HepG2 (cell line): Measurements from ENCODE around the gene TMEM256. TPM values are rescaled to one million over a fixed set of nuclear protein-coding genes. Genes with fewer than 3 reads are reported as not detected.

Source experiments
- ATAC-seq: fragments of 200-7000 bp; cut with Tn5 transposase; 3 replicates; pipeline ENCODE4 v1.9.1; 2020; ENCODE audit warnings: mild to moderate bottlenecking, moderate library complexity
- BruUV-seq: library from RNA; stranded (reverse); fragments of 400-500 nt; replicated peaks from 2 replicates; lab custom pipeline; 2021; lab: Mats Ljungman, UMichigan
- CTCF ChIA-PET: fragments of 300-600 bp; formaldehyde crosslinking; extraction: SDS; loops from one replicate; lab custom pipeline; 2021; ENCODE audit warnings: low total read pairs, inconsistent platforms, low intra/inter-chr PET ratio; lab: Yijun Ruan, JAX
- POLR2A ChIA-PET: fragments of 350-600 bp; sonication (Branson Sonifier 250); formaldehyde crosslinking; loops from one replicate; lab custom pipeline; 2020; ENCODE audit warnings: antibody characterized with exemption, inconsistent platforms; lab: Yijun Ruan, JAX
- DNase-seq: peaks from one replicate; pipeline ENCODE4 v3.0.0-alpha.2; 2015; ENCODE audit warnings: low spot score
- FAIRE-seq: peaks from 3 replicates; lab custom pipeline; 2011; peaks lifted over from hg19 to GRCh38; lab: Jason Lieb, UNC
- H2AFZ ChIP-seq: one replicate; pipeline ENCODE4 v1.6.1; 2011; ENCODE audit warnings: low read length, inconsistent platforms
- H3K27ac ChIP-seq: fragments of 300-600 bp; 3 replicates; pipeline ENCODE4 v1.8.0; 2011; ENCODE audit warnings: mixed run types, mild to moderate bottlenecking, mixed read lengths, low read length, inconsistent platforms; ENCODE audit not compliant: insufficient read depth; ENCODE audit errors: extremely low read length
- H3K27me3 ChIP-seq, 2 experiments: fragments of 200-600 bp in 1 of 2; 2 replicates in 1 of 2; 3 replicates in 1 of 2; pipeline versions ENCODE4 v1.6.0 to v1.8.0; 2011; ENCODE audit warnings: low read length in 2 of 2, mild to moderate bottlenecking in 2 of 2, moderate library complexity in 2 of 2, inconsistent platforms in 1 of 2; ENCODE audit not compliant: insufficient read depth in 2 of 2, control insufficient read depth in 1 of 2
- H3K36me3 ChIP-seq, 2 experiments: fragments of 200-600 bp in 1 of 2; replicated peaks in 1 of 2; 2 replicates in 1 of 2; 3 replicates in 1 of 2; pipeline versions ENCODE4 v1.5.1 to v1.8.0; 2011; ENCODE audit warnings: low read length in 2 of 2, inconsistent platforms in 1 of 2; ENCODE audit not compliant: insufficient read depth in 2 of 2, control insufficient read depth in 1 of 2
- H3K4me1 ChIP-seq: 2 replicates; pipeline ENCODE4 v1.5.1; 2012; ENCODE audit warnings: low read length, inconsistent platforms; ENCODE audit not compliant: insufficient read depth
- H3K4me2 ChIP-seq: 2 replicates; pipeline ENCODE4 v1.6.0; 2011; ENCODE audit warnings: low read depth, low read length, inconsistent platforms
- H3K4me3 ChIP-seq, 3 experiments: fragments of 200-600 bp in 1 of 3; sonication (generic), shearing (Covaris generic) in 1 of 3; replicated peaks in 1 of 3; 2 replicates each; pipeline ENCODE4 v1.5.1; 2011 to 2016; ENCODE audit warnings: low read length in 3 of 3, inconsistent platforms in 2 of 3, low read depth in 2 of 3, mild to moderate bottlenecking in 2 of 3, control low read depth in 1 of 3, mixed read lengths in 1 of 3; ENCODE audit not compliant: insufficient read depth in 1 of 3
- H3K79me2 ChIP-seq: one replicate; pipeline ENCODE4 v1.6.1; 2011; ENCODE audit warnings: low read length, inconsistent platforms; ENCODE audit not compliant: insufficient read depth
- H3K9ac ChIP-seq: 2 replicates; pipeline ENCODE4 v1.6.0; 2011; ENCODE audit warnings: mild to moderate bottlenecking, low read depth, low read length, inconsistent platforms; ENCODE audit not compliant: insufficient read depth
- H3K9me3 ChIP-seq: 2 replicates; pipeline ENCODE4 v1.5.1; 2012; ENCODE audit warnings: mild to moderate bottlenecking, low read length
- H4K20me1 ChIP-seq: 2 replicates; pipeline ENCODE4 v1.6.0; 2011; ENCODE audit warnings: inconsistent platforms, mild to moderate bottlenecking, low read length, moderate library complexity; ENCODE audit not compliant: insufficient read depth
- HES4 ChIP-seq: sonication (generic); formaldehyde crosslinking; IDR thresholded peaks from 2 replicates; pipeline ENCODE4 v1.9.0; 2021; ENCODE audit warnings: mild to moderate bottlenecking, missing genetic modification reagents, borderline replicate concordance
- MEF2D ChIP-seq: sonication (generic); formaldehyde crosslinking; IDR thresholded peaks from 2 replicates; pipeline ENCODE4 v1.5.1; 2020; ENCODE audit warnings: mild to moderate bottlenecking, missing genetic modification reagents
- PHF5A ChIP-seq: IDR thresholded peaks from one replicate; pipeline ENCODE4 v1.6.1; 2018; ENCODE audit warnings: low read depth, missing genetic modification reagents; ENCODE audit not compliant: unreplicated experiment
- PPARG ChIP-seq: conservative IDR thresholded peaks from 2 replicates; pipeline ENCODE4 v1.6.1; 2016; ENCODE audit warnings: missing biosample characterization, missing genetic modification reagents
- SYNCRIP ChIP-seq: fragments of 200-400 bp; formaldehyde crosslinking; IDR thresholded peaks from 2 replicates; pipeline ENCODE4 v1.6.1; 2018; ENCODE audit warnings: mild to moderate bottlenecking, low read depth, low read length; ENCODE audit not compliant: insufficient read depth
- ZEB1 ChIP-seq: IDR thresholded peaks from 2 replicates; pipeline ENCODE4 v1.6.1; 2012; ENCODE audit warnings: mild to moderate bottlenecking, low read depth, inconsistent platforms; ENCODE audit not compliant: insufficient replicate concordance
- WGBS: methylation state at CpG from one replicate; pipeline ENCODE4 v1.1.6; 2017; ENCODE audit warnings: low lambda C conversion rate; 5-methylcytosine and 5-hydroxymethylcytosine counted together
- in situ Hi-C: cut with HindIII; loops from 2 replicates; pipeline ENCODE4 v1.10.0; 2017; ENCODE audit warnings: low pct_unique_long_range_greater_than_20kb; ENCODE audit not compliant: extremely low pct_ligation_motif_present
- intact Hi-C: fragments of 100-400 bp; cut with micrococcal nuclease; formaldehyde crosslinking; loops from one replicate; pipeline ENCODE4 v1.10.0; 2022; ENCODE audit not compliant: unreplicated experiment
- polyA plus RNA-seq, 8 experiments: library from polyadenylated mRNA; depleted of rRNA in 3 of 8; stranded (reverse) in 7 of 8; unstranded in 1 of 8; fragments of >200 nt; fragmentation: Illumina TruSeq in 4 of 8; extraction: Trizol in 4 of 8; gene quantifications; 2 replicates each; pipeline versions ENCODE4 v1.2.1 to v1.2.3, GENCODE V29; 2011 to 2016; ENCODE audit warnings: low read depth in 4 of 8, missing spikeins in 1 of 8, mixed read lengths in 1 of 8; ENCODE audit not compliant: insufficient read depth in 1 of 8
- total RNA-seq, 5 experiments: library from RNA; depleted of rRNA; stranded (reverse); fragments of >200 nt; fragmentation: Illumina TruSeq; extraction: Trizol; gene quantifications; 2 replicates each; pipeline ENCODE4 v1.2.3, GENCODE V29; 2016; ENCODE audit warnings: low read depth in 1 of 5
- TF ChIP-seq, protein P1 (sequence below): sonication (generic); formaldehyde crosslinking; IDR thresholded peaks from 2 replicates; pipeline ENCODE4 v1.5.0; 2020; ENCODE audit warnings: mild to moderate bottlenecking, low read depth, missing genetic modification reagents, borderline replicate concordance
- TF ChIP-seq, protein P2 (sequence below): sonication (generic); formaldehyde crosslinking; IDR thresholded peaks from 2 replicates; pipeline ENCODE4 v1.5.1; 2020; ENCODE audit warnings: missing genetic modification reagents, mild to moderate bottlenecking, borderline replicate concordance

Gene TMEM256
- total and polyA plus RNA-seq, 2 of the 13 experiments (the other 11 are each of a cell fraction or from before 2014, with no cell fraction given), result 231 to 252 TPM

DNA sequence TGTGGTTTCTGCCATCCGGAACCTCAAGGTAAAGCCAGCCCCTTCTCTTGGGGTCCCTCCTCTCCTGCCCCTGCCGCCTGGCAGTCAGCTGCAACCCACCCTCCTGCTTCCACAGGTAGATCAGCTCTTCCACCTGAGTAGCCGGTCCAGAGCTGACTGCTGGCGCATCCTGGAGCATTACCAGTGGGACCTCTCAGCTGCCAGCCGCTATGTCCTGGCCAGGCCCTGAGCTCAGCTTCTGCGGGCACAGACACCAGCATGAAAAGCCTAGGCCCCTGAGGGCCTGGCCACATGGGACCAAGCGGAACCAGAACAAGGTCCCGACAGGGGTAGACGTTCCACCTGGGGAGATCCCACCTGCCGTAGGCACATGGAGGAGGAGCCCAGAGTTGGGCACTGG lies 15.0 kb downstream of the TMEM256 start:
- no peak for ATAC-seq
- no peaks in the 10 kb centered on the region for H3K79me2 ChIP-seq
- WGBS, result 87% methylated on average over 3 of the region's 10 CpGs
- DNase-seq, result no peak
- H3K36me3 ChIP-seq, result peaks cover 0 to 2% of the 10 kb centered on the region in 2 experiments; a peak in 2 of 5 replicates
- no peaks in the 10 kb centered on the region for H3K27me3 ChIP-seq
- no peak overlapping the region for H3K9ac ChIP-seq
- no peak overlapping the region for H3K27ac ChIP-seq
- ChIA-PET CTCF (no interaction called here), POLR2A (interaction anchor here (2.4 kb wide), 1 partner anchor 15 kb away, joined by 12 read pairs; the partner anchor contains the start of gene TMEM256)
- intact Hi-C loops, result no loop called here
- no peak overlapping the region for H3K4me3 ChIP-seq
- no peaks in the 10 kb centered on the region for H3K9me3 ChIP-seq
- in situ Hi-C loops, result no loop called here
- H3K4me1 ChIP-seq, result peaks cover 7% of the 10 kb centered on the region; the same call in 1 of the 2 replicates
- no peaks in the 10 kb centered on the region for H4K20me1 ChIP-seq
- TF ChIP-seq MEF2D (CRISPR knock-in tag) (no peak), PPARG (CRISPR knock-in tag) (no peak), PHF5A (no peak), HES4 (CRISPR knock-in tag) (no peak), SYNCRIP (no peak), ZEB1 (no peak)
- TF ChIP-seq, protein P1, sequence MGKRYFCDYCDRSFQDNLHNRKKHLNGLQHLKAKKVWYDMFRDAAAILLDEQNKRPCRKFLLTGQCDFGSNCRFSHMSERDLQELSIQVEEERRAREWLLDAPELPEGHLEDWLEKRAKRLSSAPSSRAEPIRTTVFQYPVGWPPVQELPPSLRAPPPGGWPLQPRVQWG (CRISPR knock-in tag), result no peak
- TF ChIP-seq, protein P2, sequence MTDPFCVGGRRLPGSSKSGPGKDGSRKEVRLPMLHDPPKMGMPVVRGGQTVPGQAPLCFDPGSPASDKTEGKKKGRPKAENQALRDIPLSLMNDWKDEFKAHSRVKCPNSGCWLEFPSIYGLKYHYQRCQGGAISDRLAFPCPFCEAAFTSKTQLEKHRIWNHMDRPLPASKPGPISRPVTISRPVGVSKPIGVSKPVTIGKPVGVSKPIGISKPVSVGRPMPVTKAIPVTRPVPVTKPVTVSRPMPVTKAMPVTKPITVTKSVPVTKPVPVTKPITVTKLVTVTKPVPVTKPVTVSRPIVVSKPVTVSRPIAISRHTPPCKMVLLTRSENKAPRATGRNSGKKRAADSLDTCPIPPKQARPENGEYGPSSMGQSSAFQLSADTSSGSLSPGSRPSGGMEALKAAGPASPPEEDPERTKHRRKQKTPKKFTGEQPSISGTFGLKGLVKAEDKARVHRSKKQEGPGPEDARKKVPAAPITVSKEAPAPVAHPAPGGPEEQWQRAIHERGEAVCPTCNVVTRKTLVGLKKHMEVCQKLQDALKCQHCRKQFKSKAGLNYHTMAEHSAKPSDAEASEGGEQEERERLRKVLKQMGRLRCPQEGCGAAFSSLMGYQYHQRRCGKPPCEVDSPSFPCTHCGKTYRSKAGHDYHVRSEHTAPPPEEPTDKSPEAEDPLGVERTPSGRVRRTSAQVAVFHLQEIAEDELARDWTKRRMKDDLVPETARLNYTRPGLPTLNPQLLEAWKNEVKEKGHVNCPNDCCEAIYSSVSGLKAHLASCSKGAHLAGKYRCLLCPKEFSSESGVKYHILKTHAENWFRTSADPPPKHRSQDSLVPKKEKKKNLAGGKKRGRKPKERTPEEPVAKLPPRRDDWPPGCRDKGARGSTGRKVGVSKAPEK (CRISPR knock-in tag), result no peak
- FAIRE-seq, result no peak
- H2AFZ ChIP-seq, result no peak overlapping the region
- H3K4me2 ChIP-seq, result no peak overlapping the region
- no TSS peak for BruUV-seq
